CD4-positive, alpha-beta memory T cell (primary cell): ENCODE data around the gene GHDC. TPM values are rescaled to one million over a fixed set of nuclear protein-coding genes. Genes with fewer than 3 reads are reported as not detected.
"Not testable (repeated sequence)": the region's sequence is repeated elsewhere in the genome, so short reads cannot be mapped to it uniquely, and the experiment has no call there.

Experiments used
- CTCF ChIA-PET: fragments of 350-600 bp; sonication (Branson Sonifier 250); formaldehyde crosslinking; loops from one replicate; lab custom pipeline; 2021; ENCODE audit warnings: inconsistent platforms; ENCODE audit not compliant: partially characterized antibody; lab: Charles Lee
- POLR2A ChIA-PET: fragments of 350-600 bp; sonication (Branson Sonifier 250); formaldehyde crosslinking; loops from one replicate; lab custom pipeline; 2021; ENCODE audit not compliant: partially characterized antibody; lab: Charles Lee
- DNase-seq, 5 donors: peaks; one replicate each; pipeline versions ENCODE4 v3.0.0 to v3.0.0-alpha.2; 2020 to 2022; ENCODE audit warnings: mixed read lengths in 1 of 5
- H3K27ac ChIP-seq: one replicate; pipeline ENCODE4 v1.7.0; 2013; ENCODE audit warnings: low read depth, low read length
- H3K27me3 ChIP-seq: 2 replicates; pipeline ENCODE4 v1.7.0; 2013; ENCODE audit warnings: mild to moderate bottlenecking, low read length, moderate library complexity; ENCODE audit not compliant: insufficient read depth
- H3K36me3 ChIP-seq: 2 replicates; pipeline ENCODE4 v1.7.0; 2013; ENCODE audit warnings: mild to moderate bottlenecking, low read length, moderate library complexity; ENCODE audit not compliant: insufficient read depth
- H3K4me1 ChIP-seq: 2 replicates; pipeline ENCODE4 v1.7.0; 2013; ENCODE audit warnings: mild to moderate bottlenecking, low read length, moderate library complexity; ENCODE audit not compliant: insufficient read depth
- H3K4me3 ChIP-seq, 2 donors: one replicate each; pipeline ENCODE4 v1.7.0; 2013; ENCODE audit warnings: low read length in 2 of 2, mild to moderate bottlenecking in 1 of 2
- H3K9me3 ChIP-seq, 2 donors: one replicate each; pipeline ENCODE4 v1.7.0; 2013; ENCODE audit warnings: low read length in 2 of 2, control low read depth in 1 of 2; ENCODE audit not compliant: control insufficient read depth in 1 of 2
- H3K27ac Mint-ChIP-seq, 7 donors: one replicate each; pipeline ENCODE4 v1.8.0; 2020 to 2021; ENCODE audit warnings: mixed read lengths in 7 of 7, mild to moderate bottlenecking in 6 of 7, inconsistent platforms in 3 of 7, moderate library complexity in 3 of 7
- H3K27me3 Mint-ChIP-seq, 2 donors: one replicate each; pipeline ENCODE4 v1.8.0; 2020 to 2021; ENCODE audit warnings: mixed read lengths in 2 of 2
- H3K36me3 Mint-ChIP-seq, 2 donors: one replicate each; pipeline ENCODE4 v1.8.0; 2020 to 2021; ENCODE audit warnings: mixed read lengths in 2 of 2, inconsistent platforms in 1 of 2, mild to moderate bottlenecking in 1 of 2
- H3K4me1 Mint-ChIP-seq, 4 donors: one replicate each; pipeline ENCODE4 v1.8.0; 2020 to 2021; ENCODE audit warnings: mixed read lengths in 4 of 4, mild to moderate bottlenecking in 1 of 4
- H3K4me3 Mint-ChIP-seq, 8 donors: one replicate each; pipeline ENCODE4 v1.8.0; 2020 to 2021; ENCODE audit warnings: mixed read lengths in 8 of 8, mild to moderate bottlenecking in 7 of 8, moderate library complexity in 6 of 8, inconsistent platforms in 3 of 8
- H3K9me3 Mint-ChIP-seq, 8 donors: one replicate each; pipeline ENCODE4 v1.8.0; 2020 to 2021; ENCODE audit warnings: mixed read lengths in 8 of 8, mild to moderate bottlenecking in 5 of 8, inconsistent platforms in 3 of 8, moderate library complexity in 1 of 8
- intact Hi-C: fragments of 100-400 bp; cut with micrococcal nuclease; formaldehyde crosslinking; loops from one replicate; pipeline ENCODE4 v1.15.1; 2023
- polyA plus RNA-seq, 2 donors: library from polyadenylated mRNA; unstranded; fragments of 300-500 nt; fragmentation: Illumina TruSeq; gene quantifications; one replicate each; pipeline ENCODE4 v1.2.3, GENCODE V29; 2021
- total RNA-seq, 2 experiments: library from RNA; stranded (reverse); gene quantifications; one replicate each; pipeline ENCODE4 v1.2.3, GENCODE V29; 2021

Gene GHDC
- total and polyA plus RNA-seq, 4 experiments from 2014 or later, result 12.9 to 25.3 (median 20.9) TPM

DNA sequence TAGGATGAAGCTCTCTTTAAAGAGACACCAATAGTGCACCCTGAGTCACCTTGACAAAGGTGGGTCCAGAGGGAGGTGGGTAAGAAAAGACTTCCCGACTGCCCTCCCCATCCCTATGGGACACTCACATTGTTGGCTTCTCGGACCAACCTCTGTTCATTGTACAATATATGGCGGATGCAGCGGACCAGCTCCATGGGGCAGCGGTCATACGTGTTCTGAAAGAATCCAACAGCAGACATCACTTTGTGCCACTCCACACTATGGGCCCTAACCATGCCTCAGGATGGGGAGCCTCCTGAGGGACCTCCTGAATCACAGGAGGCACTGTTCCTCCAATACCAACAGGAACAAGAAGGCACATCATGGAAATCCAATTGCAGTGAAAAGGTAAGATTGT is 30.4 kb upstream of the GHDC start:
- Mint-ChIP-seq H3K36me3 (peaks cover 17 to 65% of the 10 kb centered on the region in 2 donors), H3K4me3 (no peak overlapping the region), H3K4me1 (peaks cover 10 to 15% (median 10%) of the 10 kb centered on the region in 4 donors), H3K9me3 (no peaks in the 10 kb centered on the region), H3K27me3 (no peaks in the 10 kb centered on the region), H3K27ac (peak overlapping the region in 4 of 7 donors; percentile 10 to 73 (median 46))
- Histone ChIP-seq H3K27ac (no peak overlapping the region), H3K4me1 (no peaks in the 10 kb centered on the region), H3K36me3 (peaks cover 36% of the 10 kb centered on the region), H3K9me3 (no peaks in the 10 kb centered on the region), H3K4me3 (no peak overlapping the region), H3K27me3 (no peaks in the 10 kb centered on the region)
- POLR2A ChIA-PET, result interaction anchor here (4.4 kb wide), 1 partner anchor 63 kb away, joined by 49 read pairs; the partner anchor contains the start of gene STAT5A
- CTCF ChIA-PET, result interaction anchor here (3.3 to 3.7 kb wide), 4 partner anchors 12 to 87 kb away, joined by 22 to 68 read pairs (median 48); partner anchors contain the start of gene STAT5A
- DNase-seq, result no peak
- intact Hi-C loops, result loop anchor here (10.0 kb wide), 1 partner anchor 50 kb away; the partner anchor contains the start of gene STAT5B

DNA sequence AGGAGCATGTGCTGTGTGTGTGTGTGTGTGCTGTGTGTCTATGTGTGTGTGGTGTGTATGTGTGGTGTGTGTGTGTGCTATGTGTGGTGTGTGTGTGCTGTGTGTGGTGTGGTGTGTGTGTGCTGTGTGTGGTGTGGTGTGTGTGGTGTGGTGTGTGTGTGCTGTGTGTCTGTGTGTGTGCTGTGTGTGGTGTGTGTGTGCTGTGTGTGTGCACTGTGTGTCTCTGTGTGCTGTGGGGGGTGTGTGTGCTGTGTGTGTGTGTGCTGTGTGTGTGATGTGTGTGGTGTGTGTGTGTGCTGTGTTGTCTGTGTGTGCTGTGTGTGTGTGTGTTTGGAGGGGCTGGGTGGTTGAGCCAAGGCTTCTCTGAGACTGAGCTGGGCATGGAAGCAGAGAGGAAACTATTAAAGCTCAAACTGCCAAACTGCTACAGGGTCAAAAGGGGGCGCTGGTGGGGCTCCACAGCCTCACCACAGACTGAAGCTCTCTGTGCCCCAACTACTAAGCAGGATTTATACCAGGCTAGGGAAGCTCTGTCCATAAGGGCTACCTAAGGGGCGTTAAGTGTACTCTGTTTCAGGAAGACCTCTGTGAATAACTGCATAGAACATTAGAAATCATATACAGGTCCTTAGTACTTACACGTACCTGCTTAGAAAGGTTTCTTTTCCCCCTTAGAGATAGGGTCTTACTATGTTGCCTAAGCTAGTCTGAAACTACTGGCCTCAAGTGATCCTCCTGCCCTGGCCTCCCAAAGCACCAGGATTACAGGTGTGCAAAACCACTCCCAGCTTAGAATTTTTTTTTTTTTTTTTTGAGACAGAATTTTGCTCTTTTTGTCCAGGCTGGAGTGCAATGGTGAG is 27.8 kb upstream of the GHDC start:
- Histone ChIP-seq H3K4me1 (no peaks in the 10 kb centered on the region), H3K9me3 (no peaks in the 10 kb centered on the region), H3K27ac (no peak overlapping the region), H3K4me3 (no peak overlapping the region), H3K27me3 (no peaks in the 10 kb centered on the region), H3K36me3 (peaks cover 48% of the 10 kb centered on the region)
- ChIA-PET POLR2A (interaction anchor here (0.6 to 4.4 kb wide), 16 partner anchors 12 to 250 kb away, joined by 3 to 49 read pairs (median 4); partner anchors contain the start of gene STAT5A), CTCF (interaction anchor here (0.6 to 3.7 kb wide), 45 partner anchors 9 to 500 kb away, joined by 3 to 68 read pairs (median 6); partner anchors contain the start of genes HCRT, STAT3 and STAT5A)
- no peaks in the 10 kb centered on the region for H3K27me3 Mint-ChIP-seq
- H3K9me3 Mint-ChIP-seq, result no peaks in the 10 kb centered on the region
- no peak overlapping the region for H3K4me3 Mint-ChIP-seq
- peaks cover 5 to 8% (median 7%) of the 10 kb centered on the region in 4 donors for H3K4me1 Mint-ChIP-seq
- peak; percentile 58 to 67 (median 66) for DNase-seq
- intact Hi-C loops, result loop anchor here (1.0 to 10.0 kb wide), 4 partner anchors 53 to 100 kb away; partner anchors contain the start of gene STAT5B
- peak overlapping the region in 6 of 7 donors; percentile 66 to 85 (median 80) for H3K27ac Mint-ChIP-seq
- peaks cover 22 to 60% of the 10 kb centered on the region in 2 donors for H3K36me3 Mint-ChIP-seq

DNA sequence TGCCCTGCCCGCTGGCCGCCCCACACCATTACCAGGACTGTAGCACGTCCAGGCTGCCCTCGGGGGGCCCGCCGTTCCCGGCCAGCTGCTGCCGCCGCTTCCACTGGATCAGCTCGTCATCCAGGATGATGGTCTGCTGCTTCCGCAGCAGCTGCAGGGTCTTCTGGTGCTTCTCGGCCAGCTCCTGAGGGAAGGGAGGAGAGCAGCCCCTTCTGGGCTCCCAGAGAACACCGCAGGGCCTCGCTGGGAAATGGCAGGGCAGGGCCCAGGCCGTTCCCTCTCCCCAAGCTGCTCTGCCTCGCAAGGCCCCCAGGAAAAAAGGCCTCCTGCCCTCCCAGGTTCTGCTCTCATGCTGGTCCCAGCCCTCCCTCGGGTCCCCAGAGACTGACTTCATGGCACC is 25.0 kb upstream of the GHDC start:
- H3K4me3 ChIP-seq, H3K9me3 Mint-ChIP-seq, H3K27me3 Mint-ChIP-seq, H3K4me1 Mint-ChIP-seq, DNase-seq, H3K4me1 ChIP-seq, H3K27ac Mint-ChIP-seq, CTCF ChIA-PET, H3K27me3 ChIP-seq, H3K9me3 ChIP-seq, intact Hi-C loops, H3K4me3 Mint-ChIP-seq, H3K27ac ChIP-seq, POLR2A ChIA-PET: not testable (repeated sequence)
- peaks cover 64% of the 10 kb centered on the region for H3K36me3 ChIP-seq
- H3K36me3 Mint-ChIP-seq, result peaks cover 37 to 67% of the 10 kb centered on the region in 2 donors

DNA sequence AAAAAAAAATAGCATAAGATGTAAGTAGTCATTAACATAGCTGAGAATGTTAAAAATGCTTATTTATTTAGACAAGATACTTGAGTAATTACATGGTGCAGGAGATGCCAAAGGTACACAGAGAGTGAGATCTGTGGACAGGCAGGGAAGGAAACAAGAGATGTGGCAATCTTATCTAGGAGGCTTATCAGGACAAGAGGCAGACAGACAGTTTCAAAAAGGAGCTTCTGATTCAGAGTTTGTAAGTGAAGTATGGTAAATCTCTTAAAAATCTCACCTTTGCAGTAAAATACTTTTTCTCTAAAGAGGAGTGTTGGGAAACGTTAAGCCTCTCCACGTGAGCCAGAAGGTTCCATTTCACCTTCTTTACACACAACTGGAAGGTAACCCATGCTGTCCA is 19.9 kb upstream of the GHDC start:
- no peaks in the 10 kb centered on the region for H3K4me1 ChIP-seq
- ChIA-PET CTCF (interaction anchor here (2.0 to 2.1 kb wide), 3 partner anchors 8 to 34 kb away, joined by 5 to 10 read pairs (median 5); no protein-coding TSS in a partner anchor), POLR2A (interaction anchor here (1.0 to 1.4 kb wide), 2 partner anchors 18 to 74 kb away, joined by 3 to 5 read pairs; partner anchors contain the start of gene STAT5A)
- intact Hi-C loops, result no loop called here
- Mint-ChIP-seq H3K27ac (peak overlapping the region in 1 of 7 donors; percentile 38), H3K4me3 (no peak overlapping the region), H3K36me3 (peaks cover 51 to 75% of the 10 kb centered on the region in 2 donors), H3K27me3 (no peaks in the 10 kb centered on the region), H3K4me1 (peaks cover 0 to 1% (median 0%) of the 10 kb centered on the region in 4 donors), H3K9me3 (no peaks in the 10 kb centered on the region)
- peaks cover 83% of the 10 kb centered on the region for H3K36me3 ChIP-seq
- no peak overlapping the region for H3K4me3 ChIP-seq
- no peaks in the 10 kb centered on the region for H3K27me3 ChIP-seq
- H3K9me3 ChIP-seq, result no peaks in the 10 kb centered on the region
- no peak overlapping the region for H3K27ac ChIP-seq
- no peak for DNase-seq

DNA sequence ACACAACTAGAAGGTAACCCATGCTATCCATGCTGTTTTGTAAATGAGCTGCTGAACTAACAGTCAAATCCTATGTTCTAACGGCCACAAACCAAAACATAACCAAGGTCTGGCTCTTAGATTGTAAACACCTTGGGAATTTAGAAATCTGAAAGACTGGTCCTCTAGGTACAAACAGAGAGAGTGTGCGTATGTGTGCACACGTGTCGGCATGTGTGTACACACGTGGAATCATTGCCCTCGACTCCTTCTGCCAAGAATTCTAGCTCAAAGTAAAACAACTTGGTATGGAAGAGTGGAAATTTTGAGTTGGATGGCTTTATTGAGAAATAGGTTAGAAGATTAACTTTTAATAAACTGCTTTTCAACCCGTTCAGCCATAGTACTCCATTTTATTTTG is 18.1 kb upstream of the GHDC start:
- intact Hi-C loops, result no loop called here
- peaks cover 76% of the 10 kb centered on the region for H3K36me3 ChIP-seq

DNA sequence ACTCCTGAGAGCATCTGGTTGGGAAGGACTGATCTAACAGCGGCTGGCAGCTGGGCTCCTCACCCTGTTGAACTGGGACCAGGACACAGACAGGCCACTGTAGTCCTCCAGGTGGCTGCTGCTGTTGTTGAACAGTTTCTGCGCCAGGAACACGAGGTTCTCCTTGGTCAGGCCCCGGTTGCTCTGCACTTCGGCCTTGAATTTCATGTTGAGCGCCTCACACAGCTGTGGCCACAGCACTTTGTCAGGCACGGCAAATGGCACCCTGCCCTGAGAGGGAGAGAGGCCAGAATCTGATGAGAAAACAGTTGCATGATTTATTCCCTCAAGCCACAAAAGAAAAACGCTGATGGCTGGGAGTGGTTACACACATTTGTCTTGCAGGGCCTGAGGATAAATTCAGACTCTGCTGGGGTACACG is 17.6 kb upstream of the GHDC start:
- peaks cover 48 to 69% of the 10 kb centered on the region in 2 donors for H3K36me3 Mint-ChIP-seq
- H3K4me3 Mint-ChIP-seq, H3K27me3 Mint-ChIP-seq, intact Hi-C loops, H3K4me1 Mint-ChIP-seq, H3K9me3 Mint-ChIP-seq, POLR2A ChIA-PET, H3K27ac Mint-ChIP-seq, DNase-seq, H3K9me3 ChIP-seq, H3K4me3 ChIP-seq, H3K27me3 ChIP-seq, H3K27ac ChIP-seq, H3K4me1 ChIP-seq: not testable (repeated sequence)
- CTCF ChIA-PET, result interaction anchor here (1.2 to 2.0 kb wide), 2 partner anchors 36 to 59 kb away, joined by 3 to 5 read pairs; no protein-coding TSS in a partner anchor
- peaks cover 74% of the 10 kb centered on the region for H3K36me3 ChIP-seq

More for the DNA sequence above, 18.1 kb upstream of the GHDC start:
- Histone ChIP-seq H3K27me3 (no peaks in the 10 kb centered on the region), H3K9me3 (no peaks in the 10 kb centered on the region), H3K4me3 (no peak overlapping the region), H3K27ac (no peak overlapping the region), H3K4me1 (no peaks in the 10 kb centered on the region)
- Mint-ChIP-seq H3K4me1 (peaks cover 0 to 1% (median 0%) of the 10 kb centered on the region in 4 donors), H3K27me3 (no peaks in the 10 kb centered on the region), H3K36me3 (peaks cover 50 to 70% of the 10 kb centered on the region in 2 donors), H3K4me3 (no peak overlapping the region), H3K9me3 (no peaks in the 10 kb centered on the region), H3K27ac (peak overlapping the region in 2 of 7 donors; percentile 39 to 45)
- ChIA-PET CTCF (interaction anchor here (1.2 to 2.1 kb wide), 4 partner anchors 10 to 59 kb away, joined by 3 to 10 read pairs (median 5); no protein-coding TSS in a partner anchor), POLR2A (no interaction called here)
- no peak for DNase-seq
